Measurements from ENCODE around the gene PCDHGA9. TPM values are rescaled to one million over a fixed set of nuclear protein-coding genes. Genes with fewer than 3 reads are reported as not detected.
"Not testable (repeated sequence)": the region's sequence is repeated elsewhere in the genome, so short reads cannot be mapped to it uniquely, and the experiment has no call there.

PCDHGA9 gene
- total RNA-seq, 1 donor from 2014 or later, result 0.17 TPM

- intact Hi-C loops (cut with micrococcal nuclease), result loop anchor here (5.0 kb wide), 1 partner anchor 49 kb away; the partner anchor contains the start of gene PCDHGA5
Measured at GRCh38 chr5:141411575-141411974, 9.0 kb downstream of the PCDHGA9 start.

DNA sequence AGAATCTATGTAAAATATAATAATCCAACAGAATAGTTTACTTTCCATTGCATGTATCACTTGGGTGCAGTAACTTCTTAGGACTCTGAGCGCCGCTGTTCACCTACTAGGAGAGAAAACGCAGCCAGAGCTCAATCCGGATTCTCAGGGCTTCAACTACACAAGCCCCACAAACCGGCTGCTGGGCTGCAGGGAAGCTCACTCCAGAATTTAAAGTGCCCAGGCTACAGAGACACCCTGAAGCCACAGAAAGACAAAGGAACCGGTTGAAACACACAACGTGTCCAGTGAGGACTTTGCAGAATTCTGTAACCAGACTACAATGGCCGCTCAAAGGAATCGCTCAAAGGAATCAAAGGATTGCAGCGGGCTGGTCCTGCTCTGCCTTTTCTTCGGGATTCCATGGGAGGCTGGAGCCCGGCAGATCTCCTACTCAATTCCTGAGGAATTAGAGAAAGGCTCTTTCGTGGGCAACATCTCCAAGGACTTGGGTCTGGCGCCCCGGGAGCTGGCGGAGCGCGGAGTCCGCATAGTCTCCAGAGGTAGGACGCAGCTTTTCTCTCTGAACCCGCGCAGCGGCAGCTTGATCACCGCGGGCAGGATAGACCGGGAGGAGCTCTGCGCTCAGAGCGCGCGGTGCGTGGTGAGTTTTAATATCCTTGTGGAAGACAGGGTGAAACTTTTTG lies 10.4 kb downstream of the PCDHGA9 start, which contains the start of gene PCDHGA10:
PCDHGA10 (plus strand) TSS at position 134 of the 686 bp plus-strand sequence; CDS start at position 323, 189 bp downstream.
- intact Hi-C loops (cut with micrococcal nuclease), result loop anchor here (1.0 to 5.0 kb wide), 4 partner anchors 51 to 151 kb away; partner anchors contain the start of gene PCDHGA5

DNA sequence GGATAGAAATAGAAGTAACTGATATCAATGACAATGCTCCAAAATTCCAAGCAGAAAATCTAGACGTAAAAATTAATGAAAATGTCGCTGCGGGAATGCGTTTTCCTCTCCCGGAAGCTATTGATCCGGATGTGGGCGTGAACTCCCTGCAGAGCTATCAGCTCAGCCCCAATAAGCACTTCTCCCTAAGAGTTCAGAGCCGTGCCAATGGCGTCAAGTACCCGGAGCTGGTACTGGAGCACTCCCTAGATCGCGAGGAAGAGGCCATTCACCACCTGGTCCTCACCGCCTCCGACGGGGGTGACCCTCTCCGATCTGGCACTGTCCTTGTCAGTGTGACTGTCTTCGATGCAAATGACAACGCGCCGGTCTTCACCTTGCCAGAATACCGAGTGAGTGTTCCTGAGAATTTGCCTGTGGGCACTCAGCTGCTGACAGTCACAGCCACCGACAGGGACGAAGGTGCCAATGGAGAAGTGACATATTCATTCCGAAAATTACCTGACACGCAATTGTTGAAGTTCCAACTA lies 11.0 kb downstream of the PCDHGA9 start:
- intact Hi-C loops (cut with micrococcal nuclease), result loop anchor here (1.0 to 5.0 kb wide), 3 partner anchors 51 to 151 kb away; partner anchors contain the start of gene PCDHGA5

GRCh38 chr5:141414548-141415274 lies 12.1 kb downstream of the PCDHGA9 start:
- intact Hi-C loops (cut with micrococcal nuclease), result loop anchor here (5.0 kb wide), 1 partner anchor 52 kb away; the partner anchor contains the start of gene PCDHGA5

DNA sequence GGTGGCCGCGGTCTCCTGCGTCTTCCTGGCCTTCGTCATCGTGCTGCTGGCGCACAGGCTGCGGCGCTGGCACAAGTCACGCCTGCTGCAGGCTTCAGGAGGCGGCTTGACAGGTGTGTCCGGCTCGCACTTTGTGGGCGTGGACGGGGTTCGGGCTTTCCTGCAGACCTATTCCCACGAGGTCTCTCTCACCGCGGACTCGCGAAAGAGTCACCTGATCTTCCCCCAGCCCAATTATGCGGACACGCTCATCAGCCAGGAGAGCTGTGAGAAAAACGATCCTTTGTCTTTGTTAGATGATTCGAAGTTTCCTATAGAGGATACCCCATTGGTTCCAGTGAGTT lies 12.7 kb downstream of the PCDHGA9 start:
- intact Hi-C loops (cut with micrococcal nuclease), result not testable (repeated sequence)

DNA sequence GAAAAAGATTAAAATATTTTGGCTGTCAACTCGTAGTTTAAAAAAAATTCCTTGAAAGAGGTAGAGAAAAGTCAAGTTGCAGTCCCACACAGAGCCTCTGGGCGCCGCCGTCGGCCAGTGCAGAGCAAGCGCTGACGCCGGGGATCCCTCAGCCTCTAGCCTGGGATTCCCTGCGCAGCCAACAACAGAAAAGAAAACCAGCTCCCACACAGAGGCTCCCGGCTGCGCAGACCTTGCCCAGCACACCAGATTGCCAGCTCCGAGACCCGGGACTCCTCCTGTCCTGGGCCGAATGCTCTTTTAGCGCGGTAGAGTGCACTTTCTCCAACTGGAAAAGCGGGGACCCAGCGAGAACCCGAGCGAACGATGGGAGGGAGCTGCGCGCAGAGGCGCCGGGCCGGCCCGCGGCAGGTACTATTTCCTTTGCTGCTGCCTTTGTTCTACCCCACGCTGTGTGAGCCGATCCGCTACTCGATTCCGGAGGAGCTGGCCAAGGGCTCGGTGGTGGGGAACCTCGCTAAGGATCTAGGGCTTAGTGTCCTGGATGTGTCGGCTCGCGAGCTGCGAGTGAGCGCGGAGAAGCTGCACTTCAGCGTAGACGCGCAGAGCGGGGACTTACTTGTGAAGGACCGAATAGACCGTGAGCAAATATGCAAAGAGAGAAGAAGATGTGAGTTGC lies 15.1 kb downstream of the PCDHGA9 start, which contains the start of gene PCDHGB7:
PCDHGB7 (plus strand) TSS at position 184 of the 679 bp plus-strand sequence; CDS start at position 367, 183 bp downstream.
- intact Hi-C loops (cut with micrococcal nuclease), result loop anchor here (1.0 to 2.0 kb wide), 4 partner anchors 95 to 141 kb away; partner anchors contain the start of gene TAF7

DNA sequence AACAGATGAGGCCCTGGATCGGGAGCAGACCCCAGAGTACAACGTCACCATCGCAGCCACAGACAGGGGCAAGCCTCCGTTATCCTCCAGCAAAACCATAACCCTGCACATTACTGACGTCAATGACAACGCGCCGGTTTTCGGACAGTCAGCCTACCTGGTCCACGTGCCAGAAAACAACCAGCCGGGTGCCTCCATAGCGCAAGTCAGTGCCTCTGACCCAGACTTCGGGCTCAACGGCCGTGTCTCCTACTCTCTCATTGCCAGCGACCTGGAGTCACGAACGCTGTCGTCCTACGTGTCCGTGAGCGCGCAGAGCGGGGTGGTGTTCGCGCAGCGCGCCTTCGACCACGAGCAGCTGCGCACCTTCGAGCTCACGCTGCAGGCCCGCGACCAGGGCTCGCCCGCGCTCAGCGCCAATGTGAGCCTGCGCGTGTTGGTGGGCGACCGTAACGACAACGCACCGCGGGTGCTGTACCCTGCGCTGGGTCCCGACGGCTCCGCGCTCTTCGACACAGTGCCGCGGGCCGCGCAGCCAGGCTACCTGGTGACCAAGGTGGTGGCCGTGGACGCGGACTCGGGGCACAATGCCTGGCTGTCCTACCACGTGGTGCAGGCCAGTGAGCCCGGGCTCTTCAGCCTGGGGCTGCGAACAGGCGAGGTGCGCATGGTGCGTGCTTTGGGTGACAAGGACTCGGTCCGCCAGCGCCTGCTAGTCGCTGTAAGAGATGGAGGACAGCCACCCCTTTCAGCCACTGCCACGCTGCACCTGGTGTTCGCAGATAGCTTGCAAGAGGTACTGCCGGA lies 16.7 kb downstream of the PCDHGA9 start:
- intact Hi-C loops (cut with micrococcal nuclease), result no loop called here

DNA sequence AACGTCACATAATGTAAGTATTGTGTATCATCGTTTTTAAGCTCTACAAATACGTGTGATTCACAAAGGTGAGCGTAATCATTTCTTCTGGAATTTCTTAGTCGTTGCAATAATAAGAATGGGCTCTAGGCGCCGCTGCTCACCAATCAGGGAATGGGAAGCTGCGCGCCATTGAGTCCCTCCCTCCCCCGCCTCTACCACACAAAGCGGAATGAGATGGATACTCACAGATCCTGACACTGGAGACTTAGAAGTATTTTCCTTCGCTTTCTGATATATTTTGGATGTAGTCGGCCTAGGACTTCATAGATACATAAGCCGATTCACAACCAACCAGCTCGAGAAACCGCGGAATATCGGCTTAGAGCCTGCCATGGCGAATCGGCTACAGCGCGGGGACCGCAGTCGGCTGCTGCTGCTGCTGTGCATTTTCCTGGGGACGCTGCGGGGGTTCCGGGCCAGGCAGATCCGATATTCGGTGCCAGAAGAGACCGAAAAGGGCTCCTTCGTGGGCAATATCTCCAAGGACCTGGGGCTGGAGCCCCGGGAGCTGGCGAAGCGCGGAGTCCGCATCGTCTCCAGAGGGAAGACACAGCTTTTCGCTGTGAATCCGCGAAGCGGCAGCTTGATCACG lies 18.4 kb downstream of the PCDHGA9 start, which contains the start of gene PCDHGA11:
PCDHGA11 (plus strand) TSS at position 197 of the 634 bp plus-strand sequence; CDS start at position 374, 177 bp downstream.
- intact Hi-C loops (cut with micrococcal nuclease), result loop anchor here (1.0 to 10.0 kb wide), 4 partner anchors 56 to 576 kb away; partner anchors contain the start of genes PCDHA8, PCDHA9, PCDHGA4 and PCDHGB2

DNA sequence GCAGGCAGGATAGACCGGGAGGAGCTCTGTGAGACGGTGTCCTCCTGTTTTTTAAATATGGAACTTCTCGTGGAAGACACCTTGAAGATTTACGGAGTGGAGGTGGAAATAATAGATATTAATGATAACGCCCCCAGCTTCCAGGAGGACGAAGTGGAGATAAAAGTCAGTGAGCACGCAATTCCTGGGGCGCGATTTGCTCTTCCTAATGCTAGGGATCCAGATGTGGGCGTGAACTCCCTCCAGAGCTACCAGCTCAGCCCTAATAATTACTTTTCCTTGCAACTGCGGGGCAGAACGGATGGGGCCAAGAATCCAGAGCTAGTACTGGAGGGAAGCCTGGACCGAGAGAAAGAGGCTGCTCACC lies 18.9 kb downstream of the PCDHGA9 start:
- intact Hi-C loops (cut with micrococcal nuclease), result loop anchor here (5.0 to 10.0 kb wide), 3 partner anchors 56 to 577 kb away; partner anchors contain the start of genes PCDHA8, PCDHA9, PCDHGA4 and PCDHGB2

GRCh38 chr5:141422742-141423291 lies 20.2 kb downstream of the PCDHGA9 start:
- intact Hi-C loops (cut with micrococcal nuclease), result loop anchor here (5.0 to 10.0 kb wide), 3 partner anchors 54 to 578 kb away; partner anchors contain the start of genes PCDHA8, PCDHA9, PCDHGA4 and PCDHGB2

GRCh38 chr5:141427783-141428426 lies 25.3 kb downstream of the PCDHGA9 start:
- intact Hi-C loops (cut with micrococcal nuclease), result loop anchor here (10.0 kb wide), 1 partner anchor 583 kb away; the partner anchor contains the start of genes PCDHA8 and PCDHA9

- intact Hi-C loops (cut with micrococcal nuclease), result no loop called here
Measured at GRCh38 chr5:141430332-141431113, 27.9 kb downstream of the PCDHGA9 start, which contains the start of gene PCDHGA12. PCDHGA12 (plus strand) TSS chr5:141430507; CDS start chr5:141430760, 253 bp downstream.

GRCh38 chr5:141431286-141431685 lies 28.7 kb downstream of the PCDHGA9 start:
- intact Hi-C loops (cut with micrococcal nuclease), result no loop called here

- intact Hi-C loops (cut with micrococcal nuclease), result not testable (repeated sequence)
Measured at GRCh38 chr5:141432308-141432707, 29.7 kb downstream of the PCDHGA9 start.

DNA sequence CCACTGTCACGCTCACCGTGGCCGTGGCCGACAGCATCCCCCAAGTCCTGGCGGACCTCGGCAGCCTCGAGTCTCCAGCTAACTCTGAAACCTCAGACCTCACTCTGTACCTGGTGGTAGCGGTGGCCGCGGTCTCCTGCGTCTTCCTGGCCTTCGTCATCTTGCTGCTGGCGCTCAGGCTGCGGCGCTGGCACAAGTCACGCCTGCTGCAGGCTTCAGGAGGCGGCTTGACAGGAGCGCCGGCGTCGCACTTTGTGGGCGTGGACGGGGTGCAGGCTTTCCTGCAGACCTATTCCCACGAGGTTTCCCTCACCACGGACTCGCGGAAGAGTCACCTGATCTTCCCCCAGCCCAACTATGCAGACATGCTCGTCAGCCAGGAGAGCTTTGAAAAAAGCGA lies 30.1 kb downstream of the PCDHGA9 start:
- intact Hi-C loops (cut with micrococcal nuclease), result not testable (repeated sequence)

DNA sequence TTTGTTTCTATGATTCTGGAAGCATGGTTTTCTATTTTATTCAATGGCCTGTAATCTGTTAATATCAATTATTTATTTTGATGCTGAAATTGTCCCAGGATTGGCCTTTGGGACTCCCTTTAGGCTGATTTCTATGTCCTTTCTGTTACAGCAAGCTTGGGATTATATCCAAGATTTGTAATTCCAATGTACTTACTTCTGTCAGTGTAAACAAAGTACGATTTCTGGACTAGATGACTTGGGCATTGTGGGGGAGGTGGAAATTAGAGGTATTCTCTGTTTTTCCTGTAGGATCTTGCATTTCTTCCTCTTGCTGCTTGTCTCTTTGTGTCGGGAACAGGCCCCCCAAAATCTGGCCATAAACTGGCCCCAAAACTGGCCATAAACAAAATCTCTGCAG lies 31.4 kb downstream of the PCDHGA9 start:
- intact Hi-C loops (cut with micrococcal nuclease), result no loop called here

GRCh38 chr5:141437221-141437620 lies 34.6 kb downstream of the PCDHGA9 start:
- intact Hi-C loops (cut with micrococcal nuclease), result no loop called here

Data from T-helper 1 cell treated with Interleukin-12 subunit alpha and Interleukin-12 subunit beta and Interleukin-4 antibody, amounts not matched to agents 30 ng/mL and 1 ng/mL, for 36 hours (primary cell).